AG04450 (cell line): ENCODE data around the gene TEX38. TPM values are rescaled to one million over a fixed set of nuclear protein-coding genes. Genes with fewer than 3 reads are reported as not detected.
A peak's percentile ranks its signal among the peaks of the same experiment; 100 is the strongest.
"Not testable (repeated sequence)": the region's sequence is repeated elsewhere in the genome, so short reads cannot be mapped to it uniquely, and the experiment has no call there.

Experiments used
- CTCF ChIA-PET: fragments of 300-600, 350-600 bp; formaldehyde crosslinking; extraction: SDS; loops from one replicate; lab custom pipeline; 2022; ENCODE audit warnings: antibody characterized with exemption, inconsistent platforms; lab: Charles Lee
- POLR2A ChIA-PET: fragments of 350-600 bp; formaldehyde crosslinking; extraction: SDS; loops from one replicate; lab custom pipeline; 2021; ENCODE audit warnings: antibody characterized with exemption, inconsistent platforms; lab: Yijun Ruan, JAX
- DNase-seq: peaks from one replicate; pipeline ENCODE4 v3.0.0-alpha.2; 2011; ENCODE audit warnings: low read depth, low spot score
- H3K27ac ChIP-seq: one replicate; pipeline ENCODE4 v1.5.1; 2012; ENCODE audit warnings: low read depth, low read length, control low read depth
- H3K27me3 ChIP-seq: one replicate; pipeline ENCODE4 v1.6.0; 2012; ENCODE audit warnings: low read length; ENCODE audit not compliant: control insufficient read depth, insufficient read depth
- H3K4me3 ChIP-seq: 2 replicates; pipeline ENCODE4 v1.5.1; 2011; ENCODE audit warnings: mild to moderate bottlenecking, low read depth, low read length, control low read depth
- H3K9me3 ChIP-seq: 2 replicates; pipeline ENCODE4 v1.5.1; 2012; ENCODE audit warnings: low read length; ENCODE audit not compliant: control insufficient read depth, insufficient read depth
- polyA plus RNA-seq: library from polyadenylated mRNA; depleted of rRNA; stranded (reverse); fragments of >200 nt; gene quantifications from 2 replicates; pipeline ENCODE4 v1.2.3, GENCODE V29; 2011
- TF ChIP-seq, protein P1 (sequence below): IDR thresholded peaks from 2 replicates; pipeline ENCODE4 v1.5.1; 2011; ENCODE audit warnings: low read depth, low read length, control low read depth, inconsistent platforms

Gene TEX38
- polyA plus RNA-seq, 1 experiment, result not detected

DNA sequence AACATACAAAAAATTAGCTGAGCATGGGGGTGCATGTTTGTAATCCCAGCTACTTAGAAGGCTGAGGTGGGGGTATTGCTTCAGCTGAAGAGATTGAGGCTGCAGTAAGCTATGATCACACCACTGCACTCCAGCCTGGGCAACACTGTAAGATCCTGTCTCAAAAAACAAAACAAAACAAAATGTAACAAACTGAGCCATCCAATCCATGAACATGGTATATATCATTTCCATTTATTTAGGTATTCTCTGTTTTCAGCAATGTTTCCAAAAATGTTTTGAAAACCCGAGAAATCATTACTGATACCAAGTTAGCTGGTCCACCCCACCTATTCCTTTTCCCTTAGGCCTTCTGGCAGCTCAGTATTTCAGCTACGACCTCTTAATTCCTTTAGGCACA lies 21.9 kb upstream of the TEX38 start:
- POLR2A ChIA-PET, result no interaction called here
- TF ChIP-seq, protein P1, sequence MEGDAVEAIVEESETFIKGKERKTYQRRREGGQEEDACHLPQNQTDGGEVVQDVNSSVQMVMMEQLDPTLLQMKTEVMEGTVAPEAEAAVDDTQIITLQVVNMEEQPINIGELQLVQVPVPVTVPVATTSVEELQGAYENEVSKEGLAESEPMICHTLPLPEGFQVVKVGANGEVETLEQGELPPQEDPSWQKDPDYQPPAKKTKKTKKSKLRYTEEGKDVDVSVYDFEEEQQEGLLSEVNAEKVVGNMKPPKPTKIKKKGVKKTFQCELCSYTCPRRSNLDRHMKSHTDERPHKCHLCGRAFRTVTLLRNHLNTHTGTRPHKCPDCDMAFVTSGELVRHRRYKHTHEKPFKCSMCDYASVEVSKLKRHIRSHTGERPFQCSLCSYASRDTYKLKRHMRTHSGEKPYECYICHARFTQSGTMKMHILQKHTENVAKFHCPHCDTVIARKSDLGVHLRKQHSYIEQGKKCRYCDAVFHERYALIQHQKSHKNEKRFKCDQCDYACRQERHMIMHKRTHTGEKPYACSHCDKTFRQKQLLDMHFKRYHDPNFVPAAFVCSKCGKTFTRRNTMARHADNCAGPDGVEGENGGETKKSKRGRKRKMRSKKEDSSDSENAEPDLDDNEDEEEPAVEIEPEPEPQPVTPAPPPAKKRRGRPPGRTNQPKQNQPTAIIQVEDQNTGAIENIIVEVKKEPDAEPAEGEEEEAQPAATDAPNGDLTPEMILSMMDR, result no peak
- no peak for DNase-seq
- no peak overlapping the region for H3K4me3 ChIP-seq
- CTCF ChIA-PET, result no interaction called here
- no peak overlapping the region for H3K27ac ChIP-seq
- no peaks in the 10 kb centered on the region for H3K27me3 ChIP-seq
- peaks cover 11% of the 10 kb centered on the region for H3K9me3 ChIP-seq

DNA sequence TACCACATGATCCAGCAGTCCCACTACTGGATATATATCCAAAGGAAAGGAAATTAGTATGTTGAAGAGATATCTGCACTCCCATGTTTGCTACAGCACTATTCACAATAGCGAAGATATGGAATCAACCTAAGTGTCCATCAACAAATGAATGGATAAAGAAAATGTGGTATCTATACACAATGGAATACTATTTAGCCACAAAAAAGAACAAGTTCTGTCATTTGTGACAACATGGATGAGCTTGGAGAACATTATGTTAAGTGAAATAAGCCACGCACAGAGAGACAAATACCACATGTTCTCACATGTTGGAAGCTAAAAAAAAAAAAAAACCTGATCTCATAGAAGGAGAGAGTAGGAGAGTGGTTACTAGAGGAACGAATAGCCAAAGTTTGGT lies 21.2 kb upstream of the TEX38 start:
- ChIA-PET CTCF (no interaction called here), POLR2A (no interaction called here)
- Histone ChIP-seq H3K9me3 (peaks cover 11% of the 10 kb centered on the region), H3K27me3 (no peaks in the 10 kb centered on the region), H3K27ac (no peak overlapping the region), H3K4me3 (no peak overlapping the region)
- no peak for DNase-seq
- TF ChIP-seq, protein P1, result no peak

- H3K9me3 ChIP-seq, result peaks cover 11% of the 10 kb centered on the region
- H3K27ac ChIP-seq, CTCF ChIA-PET: not testable (repeated sequence)
Measured at GRCh38 chr1:46651152-46651551, 20.5 kb upstream of the TEX38 start.

DNA sequence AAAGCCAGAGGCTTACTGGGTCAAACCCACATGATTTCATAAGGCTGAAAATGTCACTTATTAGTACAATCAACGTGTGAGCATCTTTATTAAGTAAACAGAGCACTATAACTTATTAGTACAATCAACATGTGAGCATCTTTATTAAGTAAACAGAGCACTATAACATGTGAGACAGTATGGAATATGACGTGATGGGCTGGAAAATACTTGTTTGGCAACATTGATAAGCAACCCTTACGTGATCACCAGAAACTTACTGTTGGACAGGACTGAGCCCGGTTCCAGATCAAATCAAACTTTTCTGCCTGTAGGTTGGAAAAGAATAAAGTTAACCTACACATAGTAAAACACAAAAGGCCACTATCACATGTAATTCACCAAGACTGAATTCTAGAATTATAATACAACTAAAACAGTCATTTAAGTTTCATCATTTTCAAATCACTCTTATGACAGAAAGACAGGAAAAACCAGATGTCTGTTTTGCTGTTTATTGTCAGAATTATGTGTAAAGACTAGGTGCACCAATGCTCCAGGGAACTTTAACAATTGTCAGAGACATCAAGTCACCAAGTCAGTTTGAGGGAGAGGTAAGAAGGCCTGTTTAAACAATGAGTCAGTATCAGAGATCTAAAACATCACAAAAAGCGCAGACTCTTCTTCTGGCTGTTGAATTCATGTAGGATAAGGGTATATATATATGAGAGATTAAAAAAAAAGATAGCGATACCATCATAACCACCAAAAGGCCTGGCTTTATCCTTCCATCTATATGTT lies 19.1 kb upstream of the TEX38 start:
- TF ChIP-seq, protein P1, result no peak
- Histone ChIP-seq H3K9me3 (peaks cover 11% of the 10 kb centered on the region), H3K27me3 (no peaks in the 10 kb centered on the region), H3K27ac (no peak overlapping the region), H3K4me3 (no peak overlapping the region)
- no peak for DNase-seq
- CTCF ChIA-PET, result interaction anchor here (0.6 kb wide), 1 partner anchor 17 kb away, joined by 4 read pairs; no protein-coding TSS in a partner anchor
- POLR2A ChIA-PET, result interaction anchor here (1.0 kb wide), 1 partner anchor 15 kb away, joined by 4 read pairs; the partner anchor contains the start of gene ATPAF1

More at GRCh38 chr1:46651152-46651551, 20.5 kb upstream of the TEX38 start:
- H3K4me3 ChIP-seq, POLR2A ChIA-PET, H3K27me3 ChIP-seq, DNase-seq: not testable (repeated sequence)

DNA sequence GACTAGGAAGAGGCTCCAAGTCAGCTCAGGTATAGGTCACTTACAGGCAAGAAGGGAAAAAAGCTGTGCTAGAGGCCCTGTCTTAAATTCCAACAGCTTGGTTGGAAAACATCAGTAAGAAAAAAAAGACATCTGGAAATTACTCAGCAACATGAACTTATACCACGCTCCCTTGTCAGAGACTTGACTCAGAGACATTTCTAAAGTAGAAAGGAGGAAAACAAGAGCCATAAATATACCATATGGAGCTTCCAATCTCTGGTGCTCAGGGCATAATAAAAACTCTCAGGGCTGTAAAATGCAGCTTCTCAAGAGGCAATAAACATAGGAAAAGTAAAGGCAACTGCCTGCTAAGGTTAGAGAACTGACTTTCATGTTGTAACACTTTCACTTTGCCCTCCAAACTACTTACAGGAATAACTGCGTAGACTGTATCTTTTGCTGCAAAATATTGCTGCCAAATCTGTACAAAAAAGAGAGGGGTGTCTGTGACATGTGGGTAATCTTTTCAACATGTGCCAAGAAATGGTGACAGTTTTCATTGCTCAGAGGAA lies 18.2 kb upstream of the TEX38 start:
- Histone ChIP-seq H3K4me3 (peak overlapping the region; percentile 33), H3K9me3 (peaks cover 8% of the 10 kb centered on the region), H3K27ac (no peak overlapping the region), H3K27me3 (no peaks in the 10 kb centered on the region)
- ChIA-PET CTCF (interaction anchor here (0.6 kb wide), 3 partner anchors 16 to 1911 kb away, joined by 3 to 6 read pairs (median 4); no protein-coding TSS in a partner anchor), POLR2A (interaction anchor here (1.0 to 1.5 kb wide), 3 partner anchors 10 to 14 kb away, joined by 3 to 5 read pairs (median 4); partner anchors contain the start of gene ATPAF1)
- DNase-seq, result peak; percentile 23
- TF ChIP-seq, protein P1, result no peak
